ENCODE results near the gene PRDM16. TPM values are rescaled to one million over a fixed set of nuclear protein-coding genes. Genes with fewer than 3 reads are reported as not detected.

PRDM16 gene
- polyA plus RNA-seq, 1 donor (not counting 4 experiments of a cell fraction or from before 2014, with no cell fraction given): 0.05 TPM

GRCh38 chr1:3411806-3412205 lies 342.8 kb downstream of the PRDM16 start:
- Histone ChIP-seq H3K36me3 (ENCODE audit: control insufficient read depth in 2 of 2, extremely low read depth in 1 of 2, insufficient read depth in 2 of 2, low read length in 2 of 2) (no peaks in the 10 kb centered on the region), H3K4me2 (ENCODE audit: control insufficient read depth, extremely low read depth, insufficient read depth, low read depth, low read length) (no peak overlapping the region), H3K4me3 (ENCODE audit: control insufficient read depth in 2 of 3, extremely low read depth in 1 of 3, insufficient read depth in 2 of 3, low read depth in 1 of 3, low read length in 3 of 3) (no peak overlapping the region), H3K27ac (ENCODE audit: control insufficient read depth, insufficient read depth, low read length) (no peak overlapping the region), H3K4me1 (ENCODE audit: control insufficient read depth, extremely low read depth, insufficient read depth, low read length) (no peaks in the 10 kb centered on the region), H4K20me1 (ENCODE audit: control insufficient read depth, extremely low read depth, insufficient read depth, low read length) (no peaks in the 10 kb centered on the region), H3K9me1 (ENCODE audit: control insufficient read depth, extremely low read depth, insufficient read depth, low read length) (no peaks in the 10 kb centered on the region), H3K9ac (ENCODE audit: control insufficient read depth, extremely low read depth, insufficient read depth, low read length) (no peak overlapping the region), H2AFZ (ENCODE audit: control insufficient read depth, low read length) (no peak overlapping the region), H3K27me3 (ENCODE audit: control insufficient read depth, extremely low read depth, insufficient read depth, low read length) (no peaks in the 10 kb centered on the region), H3K79me2 (ENCODE audit: control insufficient read depth, insufficient read depth, low read length) (no peaks in the 10 kb centered on the region), H3K9me3 (ENCODE audit: control insufficient read depth, low read depth, low read length) (peaks cover 4% of the 10 kb centered on the region)
- dilution Hi-C loops (cut with MboI; ENCODE audit: extremely low pct_ligation_motif_present, low sequenced_read_pairs): loop anchor here (25.0 kb wide), 1 partner anchor 1000 kb away; the partner anchor contains the start of gene PEX10
- no peak for DNase-seq (ENCODE audit: low read depth, low spot score)
- no peak for TF ChIP-seq EZH2 (IDR thresholded peaks at IDR 0.05; ENCODE audit: low read length)
- TF ChIP-seq, protein P1, sequence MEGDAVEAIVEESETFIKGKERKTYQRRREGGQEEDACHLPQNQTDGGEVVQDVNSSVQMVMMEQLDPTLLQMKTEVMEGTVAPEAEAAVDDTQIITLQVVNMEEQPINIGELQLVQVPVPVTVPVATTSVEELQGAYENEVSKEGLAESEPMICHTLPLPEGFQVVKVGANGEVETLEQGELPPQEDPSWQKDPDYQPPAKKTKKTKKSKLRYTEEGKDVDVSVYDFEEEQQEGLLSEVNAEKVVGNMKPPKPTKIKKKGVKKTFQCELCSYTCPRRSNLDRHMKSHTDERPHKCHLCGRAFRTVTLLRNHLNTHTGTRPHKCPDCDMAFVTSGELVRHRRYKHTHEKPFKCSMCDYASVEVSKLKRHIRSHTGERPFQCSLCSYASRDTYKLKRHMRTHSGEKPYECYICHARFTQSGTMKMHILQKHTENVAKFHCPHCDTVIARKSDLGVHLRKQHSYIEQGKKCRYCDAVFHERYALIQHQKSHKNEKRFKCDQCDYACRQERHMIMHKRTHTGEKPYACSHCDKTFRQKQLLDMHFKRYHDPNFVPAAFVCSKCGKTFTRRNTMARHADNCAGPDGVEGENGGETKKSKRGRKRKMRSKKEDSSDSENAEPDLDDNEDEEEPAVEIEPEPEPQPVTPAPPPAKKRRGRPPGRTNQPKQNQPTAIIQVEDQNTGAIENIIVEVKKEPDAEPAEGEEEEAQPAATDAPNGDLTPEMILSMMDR (optimal IDR thresholded peaks at IDR 0.05 in 1 of 3, IDR thresholded peaks at IDR 0.05 in 1 of 3, conservative IDR thresholded peaks at IDR 0.05 in 1 of 3; ENCODE audit: extremely low read depth in 1 of 3, insufficient read depth in 2 of 3, low read length in 3 of 3): no peak
- no peak for FAIRE-seq

- Histone ChIP-seq H3K4me1 (ENCODE audit: control insufficient read depth, extremely low read depth, insufficient read depth, low read length) (no peaks in the 10 kb centered on the region), H2AFZ (ENCODE audit: control insufficient read depth, low read length) (no peak overlapping the region), H3K9ac (ENCODE audit: control insufficient read depth, extremely low read depth, insufficient read depth, low read length) (no peak overlapping the region), H4K20me1 (ENCODE audit: control insufficient read depth, extremely low read depth, insufficient read depth, low read length) (no peaks in the 10 kb centered on the region), H3K79me2 (ENCODE audit: control insufficient read depth, insufficient read depth, low read length) (no peaks in the 10 kb centered on the region), H3K4me2 (ENCODE audit: control insufficient read depth, extremely low read depth, insufficient read depth, low read depth, low read length) (no peak overlapping the region), H3K9me3 (ENCODE audit: control insufficient read depth, low read depth, low read length) (peaks cover 4% of the 10 kb centered on the region), H3K27ac (ENCODE audit: control insufficient read depth, insufficient read depth, low read length) (no peak overlapping the region), H3K36me3 (ENCODE audit: control insufficient read depth in 2 of 2, extremely low read depth in 1 of 2, insufficient read depth in 2 of 2, low read length in 2 of 2) (no peaks in the 10 kb centered on the region), H3K27me3 (ENCODE audit: control insufficient read depth, extremely low read depth, insufficient read depth, low read length) (no peaks in the 10 kb centered on the region), H3K4me3 (ENCODE audit: control insufficient read depth in 2 of 3, extremely low read depth in 1 of 3, insufficient read depth in 2 of 3, low read depth in 1 of 3, low read length in 3 of 3) (no peak overlapping the region), H3K9me1 (ENCODE audit: control insufficient read depth, extremely low read depth, insufficient read depth, low read length) (no peaks in the 10 kb centered on the region)
- no peak for FAIRE-seq
- dilution Hi-C loops (cut with MboI; ENCODE audit: extremely low pct_ligation_motif_present, low sequenced_read_pairs): loop anchor here (25.0 kb wide), 1 partner anchor 1000 kb away; the partner anchor contains the start of gene PEX10
- no peak for DNase-seq (ENCODE audit: low read depth, low spot score)
- TF ChIP-seq EZH2 (IDR thresholded peaks at IDR 0.05; ENCODE audit: low read length): no peak
- TF ChIP-seq, protein P1 (optimal IDR thresholded peaks at IDR 0.05 in 1 of 3, IDR thresholded peaks at IDR 0.05 in 1 of 3, conservative IDR thresholded peaks at IDR 0.05 in 1 of 3; ENCODE audit: extremely low read depth in 1 of 3, insufficient read depth in 2 of 3, low read length in 3 of 3): no peak
These were observed 343.4 kb downstream of the PRDM16 start for GRCh38 chr1:3412376-3412775.
